D721Med (cell line): ENCODE measurements around the gene STUB1.

ENCODE experiments used
- DNase-seq: peaks from one replicate; pipeline ENCODE4 v3.0.0; 2011; ENCODE audit warnings: low spot score; ENCODE audit not compliant: insufficient read length
- FAIRE-seq: peaks from 2 replicates; lab custom pipeline; 2011; peaks lifted over from hg19 to GRCh38; lab: Jason Lieb, UNC
- TF ChIP-seq, protein P1 (sequence below): IDR thresholded peaks from 2 replicates; pipeline ENCODE4 v1.5.1; 2012; ENCODE audit warnings: mild to moderate bottlenecking, control low read depth; ENCODE audit not compliant: insufficient read depth; ENCODE audit errors: missing control alignments

The STUB1 gene

DNA sequence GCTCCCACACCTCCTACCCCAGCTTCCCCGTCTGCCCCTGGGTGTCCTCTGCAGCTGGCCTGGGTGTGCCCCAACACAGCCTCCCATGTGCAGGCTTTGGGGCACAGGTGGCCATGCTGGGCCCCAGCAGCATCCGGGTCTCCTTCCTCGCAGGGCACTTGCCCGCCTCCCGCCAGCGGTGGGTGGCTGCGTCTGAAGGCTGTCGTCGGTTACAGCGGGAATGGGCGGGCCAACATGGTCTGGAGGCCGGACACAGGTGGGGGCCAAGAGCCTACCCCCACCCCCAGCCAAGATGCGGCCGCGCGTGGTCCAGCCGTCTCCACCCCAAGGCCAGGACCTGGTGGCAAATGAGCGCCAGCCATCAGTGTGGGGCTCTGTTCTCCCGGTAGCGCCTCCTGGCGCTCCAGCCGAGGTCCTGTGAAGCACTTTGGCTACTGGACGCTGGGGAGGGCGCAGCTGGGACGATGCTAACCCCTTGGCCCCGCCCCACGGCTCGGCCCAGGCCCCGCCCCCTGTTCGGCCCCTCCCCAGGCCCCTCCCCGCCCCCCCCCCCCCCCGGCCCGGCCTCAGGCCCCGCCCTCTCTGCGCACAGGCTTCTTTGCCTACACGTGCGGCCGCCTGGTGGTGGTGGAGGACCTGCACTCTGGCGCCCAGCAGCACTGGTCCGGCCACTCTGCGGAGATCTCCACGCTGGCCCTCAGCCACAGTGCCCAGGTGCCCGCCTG lies 19.6 kb upstream of the STUB1 start:
- DNase-seq (peak; percentile 93), FAIRE-seq (no peak)
- TF ChIP-seq, protein P1, sequence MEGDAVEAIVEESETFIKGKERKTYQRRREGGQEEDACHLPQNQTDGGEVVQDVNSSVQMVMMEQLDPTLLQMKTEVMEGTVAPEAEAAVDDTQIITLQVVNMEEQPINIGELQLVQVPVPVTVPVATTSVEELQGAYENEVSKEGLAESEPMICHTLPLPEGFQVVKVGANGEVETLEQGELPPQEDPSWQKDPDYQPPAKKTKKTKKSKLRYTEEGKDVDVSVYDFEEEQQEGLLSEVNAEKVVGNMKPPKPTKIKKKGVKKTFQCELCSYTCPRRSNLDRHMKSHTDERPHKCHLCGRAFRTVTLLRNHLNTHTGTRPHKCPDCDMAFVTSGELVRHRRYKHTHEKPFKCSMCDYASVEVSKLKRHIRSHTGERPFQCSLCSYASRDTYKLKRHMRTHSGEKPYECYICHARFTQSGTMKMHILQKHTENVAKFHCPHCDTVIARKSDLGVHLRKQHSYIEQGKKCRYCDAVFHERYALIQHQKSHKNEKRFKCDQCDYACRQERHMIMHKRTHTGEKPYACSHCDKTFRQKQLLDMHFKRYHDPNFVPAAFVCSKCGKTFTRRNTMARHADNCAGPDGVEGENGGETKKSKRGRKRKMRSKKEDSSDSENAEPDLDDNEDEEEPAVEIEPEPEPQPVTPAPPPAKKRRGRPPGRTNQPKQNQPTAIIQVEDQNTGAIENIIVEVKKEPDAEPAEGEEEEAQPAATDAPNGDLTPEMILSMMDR, result peak; percentile 27

DNA sequence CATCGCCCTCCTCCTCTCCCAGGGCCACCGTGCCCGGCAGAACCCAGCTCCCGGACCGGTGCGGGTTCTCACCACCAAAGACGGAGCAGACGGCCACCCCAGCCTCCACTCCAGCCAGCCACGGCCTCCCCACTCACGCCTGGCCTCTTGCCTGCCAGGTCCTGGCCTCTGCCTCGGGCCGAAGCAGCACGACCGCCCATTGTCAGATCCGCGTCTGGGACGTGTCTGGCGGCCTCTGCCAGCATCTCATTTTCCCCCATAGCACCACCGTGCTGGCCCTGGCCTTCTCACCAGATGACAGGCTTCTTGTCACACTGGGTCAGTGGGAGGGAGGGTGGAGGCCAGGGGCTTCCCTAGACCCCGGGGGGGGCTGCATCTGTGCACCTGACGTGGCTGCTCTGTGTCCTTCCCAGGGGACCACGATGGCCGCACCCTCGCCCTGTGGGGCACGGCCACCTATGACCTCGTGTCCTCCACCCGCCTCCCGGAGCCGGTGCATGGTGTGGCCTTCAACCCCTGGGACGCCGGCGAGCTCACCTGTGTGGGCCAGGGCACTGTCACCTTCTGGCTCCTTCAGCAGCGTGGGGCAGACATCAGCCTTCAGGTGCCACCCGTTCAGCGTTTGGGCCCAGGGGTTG lies 18.9 kb upstream of the STUB1 start:
- DNase-seq (no peak), FAIRE-seq (no peak)
- TF ChIP-seq, protein P1, result no peak

- FAIRE-seq (no peak), DNase-seq (no peak)
- TF ChIP-seq, protein P1, result no peak
These were observed 18.1 kb upstream of the STUB1 start for GRCh38 chr16:662095-662494.

DNA sequence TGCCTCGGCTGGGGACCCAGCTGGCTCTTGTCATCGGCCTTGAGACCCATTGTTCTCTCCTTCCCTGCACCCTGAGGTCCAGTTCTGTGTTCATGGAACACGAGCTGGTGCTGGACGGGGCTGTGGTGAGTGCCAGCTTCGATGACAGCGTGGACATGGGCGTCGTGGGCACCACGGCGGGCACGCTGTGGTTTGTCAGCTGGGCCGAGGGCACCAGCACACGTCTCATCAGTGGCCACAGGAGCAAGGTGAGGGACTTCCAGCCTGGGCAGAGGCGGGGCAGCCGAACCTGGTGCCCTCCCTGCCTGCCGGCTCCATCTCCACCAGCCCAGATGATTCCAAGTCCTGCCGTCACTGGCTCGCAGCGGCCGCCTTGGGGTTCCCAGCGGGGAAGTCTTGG lies 17.6 kb upstream of the STUB1 start:
- DNase-seq, result no peak
- no peak for FAIRE-seq
- TF ChIP-seq, protein P1, result no peak

DNA sequence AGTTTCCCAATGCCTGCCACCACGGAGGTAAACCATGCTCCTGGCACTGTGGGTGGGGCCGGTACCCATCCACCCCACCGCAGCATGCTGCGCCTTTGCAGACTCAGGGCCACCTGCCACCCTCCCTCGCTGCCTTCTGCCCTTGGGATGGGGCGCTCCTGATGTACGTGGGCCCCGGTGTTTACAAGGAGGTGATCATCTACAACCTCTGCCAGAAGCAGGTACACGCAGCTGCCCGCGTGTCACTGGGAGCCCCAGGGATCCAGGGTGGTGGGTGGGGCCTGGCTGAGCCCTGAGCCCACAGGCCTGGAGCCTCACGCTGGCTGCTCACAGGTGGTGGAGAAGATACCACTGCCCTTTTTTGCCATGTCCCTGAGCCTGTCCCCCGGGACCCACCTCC lies 13.6 kb upstream of the STUB1 start:
- TF ChIP-seq, protein P1, result no peak
- FAIRE-seq (no peak), DNase-seq (no peak)

DNA sequence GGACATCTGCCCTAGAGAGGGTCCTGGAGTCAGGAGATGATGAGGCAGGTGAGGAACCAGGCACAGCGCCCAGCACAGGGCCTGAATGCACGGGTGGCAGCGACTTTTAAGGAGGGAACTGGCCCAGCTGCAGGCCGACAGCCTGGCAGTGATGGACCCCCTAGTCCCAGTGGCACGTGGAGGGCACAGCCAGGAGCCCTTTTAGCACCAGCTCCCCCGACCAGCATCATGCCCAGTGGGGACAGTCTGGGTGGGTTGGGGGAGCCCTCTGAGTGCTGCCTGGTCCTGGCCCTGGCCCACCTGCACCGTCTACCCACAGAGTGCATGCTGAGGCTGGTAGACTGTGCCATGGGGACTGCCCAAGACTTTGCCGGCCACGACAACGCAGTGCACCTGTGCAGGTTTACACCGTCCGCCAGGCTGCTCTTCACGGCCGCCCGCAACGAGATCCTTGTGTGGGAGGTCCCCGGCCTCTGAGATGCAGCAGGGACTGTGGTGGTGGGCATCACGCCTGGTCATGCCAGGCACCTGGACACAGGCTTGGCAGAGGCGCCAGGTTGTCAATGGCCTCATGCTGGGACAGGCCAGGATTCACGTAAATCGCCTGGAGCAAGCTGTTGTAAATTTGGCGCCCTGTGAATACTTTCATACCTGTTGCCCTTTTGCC lies 13.0 kb upstream of the STUB1 start:
- no peak for FAIRE-seq
- TF ChIP-seq, protein P1, result no peak
- no peak for DNase-seq
